ENCODE data around the gene DPP6. TPM values are rescaled to one million over a fixed set of nuclear protein-coding genes. Genes with fewer than 3 reads are reported as not detected.

The DPP6 gene
- total RNA-seq, 3 donors from 2014 or later, result 0.59 to 0.98 TPM; not detected in 1

DNA sequence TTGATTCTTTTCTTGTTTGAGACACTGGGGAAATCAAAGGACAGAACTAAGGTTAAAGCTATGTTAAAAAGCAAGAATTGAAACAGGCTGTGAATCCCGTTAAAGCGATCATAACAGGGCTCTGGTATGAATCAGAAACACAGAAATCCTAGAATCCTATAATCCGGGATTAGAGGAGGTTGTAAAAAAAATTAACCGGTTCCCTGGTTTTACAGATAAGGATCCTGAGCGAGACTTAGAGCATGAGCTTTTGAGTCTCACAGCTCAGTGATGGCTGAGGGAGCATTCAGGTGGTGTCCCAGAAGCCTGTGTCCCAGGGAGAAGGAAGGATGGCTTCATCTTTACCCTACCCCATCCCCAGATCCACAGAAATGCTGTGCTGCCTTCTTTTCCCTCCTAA is 489.4 kb downstream of the DPP6 start:
- no peak for DNase-seq (ENCODE audit: low spot score in 2 of 2)
- Histone ChIP-seq H3K27ac (no peak overlapping the region), H3K4me1 (no peaks in the 10 kb centered on the region), H3K9me3 (no peaks in the 10 kb centered on the region), H3K36me3 (no peaks in the 10 kb centered on the region), H3K4me3 (no peak overlapping the region), H3K27me3 (no peaks in the 10 kb centered on the region)
- TF ChIP-seq, protein P1, sequence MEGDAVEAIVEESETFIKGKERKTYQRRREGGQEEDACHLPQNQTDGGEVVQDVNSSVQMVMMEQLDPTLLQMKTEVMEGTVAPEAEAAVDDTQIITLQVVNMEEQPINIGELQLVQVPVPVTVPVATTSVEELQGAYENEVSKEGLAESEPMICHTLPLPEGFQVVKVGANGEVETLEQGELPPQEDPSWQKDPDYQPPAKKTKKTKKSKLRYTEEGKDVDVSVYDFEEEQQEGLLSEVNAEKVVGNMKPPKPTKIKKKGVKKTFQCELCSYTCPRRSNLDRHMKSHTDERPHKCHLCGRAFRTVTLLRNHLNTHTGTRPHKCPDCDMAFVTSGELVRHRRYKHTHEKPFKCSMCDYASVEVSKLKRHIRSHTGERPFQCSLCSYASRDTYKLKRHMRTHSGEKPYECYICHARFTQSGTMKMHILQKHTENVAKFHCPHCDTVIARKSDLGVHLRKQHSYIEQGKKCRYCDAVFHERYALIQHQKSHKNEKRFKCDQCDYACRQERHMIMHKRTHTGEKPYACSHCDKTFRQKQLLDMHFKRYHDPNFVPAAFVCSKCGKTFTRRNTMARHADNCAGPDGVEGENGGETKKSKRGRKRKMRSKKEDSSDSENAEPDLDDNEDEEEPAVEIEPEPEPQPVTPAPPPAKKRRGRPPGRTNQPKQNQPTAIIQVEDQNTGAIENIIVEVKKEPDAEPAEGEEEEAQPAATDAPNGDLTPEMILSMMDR (IDR thresholded peaks at IDR 0.05), result no peak
- TF ChIP-seq POLR2AphosphoS5 (IDR thresholded peaks at IDR 0.05) (no peak), POLR2A (IDR thresholded peaks at IDR 0.05) (no peak)
- intact Hi-C loops (cut with DNase I; ENCODE audit: low total_unique reads), result no loop called here

DNA sequence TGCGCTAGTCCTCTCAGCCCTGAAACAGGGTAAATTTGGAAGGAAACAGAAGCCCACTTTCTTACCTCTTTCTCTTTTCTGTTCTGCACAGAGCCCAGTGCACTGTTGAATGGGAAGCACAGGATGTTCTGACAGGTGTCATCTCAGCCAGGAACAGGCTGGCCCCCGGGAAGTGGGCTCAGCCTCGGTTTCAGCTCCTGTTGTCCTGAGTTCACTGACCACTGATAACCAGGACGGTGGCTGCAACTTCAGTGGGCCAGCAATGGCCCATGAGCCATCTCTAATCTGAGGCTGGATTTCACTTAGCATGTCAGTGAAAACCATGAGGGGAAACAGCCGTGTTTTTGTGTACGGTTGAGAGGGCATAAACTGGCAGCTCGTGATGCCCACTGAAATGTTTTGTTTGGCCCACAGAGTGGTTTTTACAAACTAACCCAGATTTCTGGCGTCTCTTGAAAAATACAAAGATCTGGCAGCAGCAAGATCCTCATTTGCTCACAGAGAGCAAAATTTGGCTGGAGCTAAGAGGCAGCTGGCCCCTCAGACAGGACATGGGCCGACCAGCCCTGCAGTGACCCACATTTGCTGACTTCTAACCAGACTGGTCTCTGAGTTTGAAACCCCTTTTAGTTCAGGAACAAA is 494.9 kb downstream of the DPP6 start:
- Histone ChIP-seq H3K27ac (no peak overlapping the region), H3K4me3 (no peak overlapping the region), H3K36me3 (no peaks in the 10 kb centered on the region), H3K9me3 (no peaks in the 10 kb centered on the region), H3K27me3 (no peaks in the 10 kb centered on the region), H3K4me1 (no peaks in the 10 kb centered on the region)
- TF ChIP-seq POLR2AphosphoS5 (IDR thresholded peaks at IDR 0.05) (no peak), POLR2A (IDR thresholded peaks at IDR 0.05) (no peak)
- TF ChIP-seq, protein P1 (IDR thresholded peaks at IDR 0.05), result no peak
- intact Hi-C loops (cut with DNase I; ENCODE audit: low total_unique reads), result no loop called here
- DNase-seq (ENCODE audit: low spot score in 2 of 2), result no peak

DNA sequence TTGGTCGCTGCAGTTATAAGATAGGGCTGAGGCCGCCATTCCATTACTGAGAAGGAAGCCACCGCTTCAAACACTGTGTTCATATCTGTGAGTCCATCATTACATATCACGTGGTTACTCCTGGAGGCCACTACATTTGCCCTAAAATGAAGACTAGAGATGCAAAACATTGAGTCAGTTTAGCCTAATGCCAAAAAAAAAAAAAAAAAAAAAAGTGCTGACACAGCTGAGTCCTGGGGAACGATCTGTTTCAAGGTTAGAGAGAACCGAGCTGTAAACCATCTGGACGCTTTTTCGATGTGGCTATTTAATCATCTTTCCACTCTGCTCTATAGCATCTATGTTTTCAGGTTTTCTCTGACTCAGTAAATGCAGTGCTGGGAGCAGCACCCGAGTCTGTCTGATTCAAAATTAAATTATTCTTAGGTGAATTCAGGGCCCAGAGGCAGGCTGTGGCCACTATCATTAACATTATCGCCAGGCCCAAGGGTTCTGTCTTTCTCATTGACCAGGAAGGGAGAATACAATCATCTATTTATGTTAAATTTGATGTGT is 501.6 kb downstream of the DPP6 start:
- TF ChIP-seq, protein P1 (IDR thresholded peaks at IDR 0.05), result no peak
- TF ChIP-seq POLR2A (IDR thresholded peaks at IDR 0.05) (no peak), POLR2AphosphoS5 (IDR thresholded peaks at IDR 0.05) (no peak)
- DNase-seq (ENCODE audit: low spot score in 2 of 2), result no peak
- no peaks in the 10 kb centered on the region for H3K36me3 ChIP-seq
- H3K4me3 ChIP-seq, result no peak overlapping the region
- intact Hi-C loops (cut with DNase I; ENCODE audit: low total_unique reads), result no loop called here
- H3K4me1 ChIP-seq, result no peaks in the 10 kb centered on the region
- no peaks in the 10 kb centered on the region for H3K9me3 ChIP-seq
- H3K27me3 ChIP-seq, result no peaks in the 10 kb centered on the region
- H3K27ac ChIP-seq, result no peak overlapping the region

DNA sequence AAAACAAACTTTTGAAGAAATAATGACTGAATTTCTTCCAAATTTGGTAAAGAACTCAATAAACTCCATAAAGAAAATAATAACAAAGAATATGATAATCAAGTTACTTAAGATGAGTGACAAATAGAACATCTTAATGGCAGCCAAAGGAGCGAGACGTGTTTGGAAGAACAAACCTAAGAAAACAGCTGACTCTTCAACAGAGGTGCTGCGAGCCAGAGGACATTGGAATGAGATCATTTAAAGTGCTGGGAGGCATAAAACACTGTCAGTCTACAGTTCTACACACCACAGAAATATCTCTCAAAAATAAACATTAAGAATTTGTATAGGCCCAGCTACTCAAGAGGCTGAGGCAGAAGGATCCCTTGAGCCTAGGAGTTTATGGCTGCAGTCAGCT is 507.3 kb downstream of the DPP6 start:
- Histone ChIP-seq H3K27me3 (no peaks in the 10 kb centered on the region), H3K27ac (no peak overlapping the region), H3K4me1 (no peaks in the 10 kb centered on the region), H3K36me3 (no peaks in the 10 kb centered on the region), H3K9me3 (peaks cover 0 to 4% of the 10 kb centered on the region in 2 donors), H3K4me3 (no peak overlapping the region)
- no peak for TF ChIP-seq POLR2A (IDR thresholded peaks at IDR 0.05)
- no peak for TF ChIP-seq POLR2AphosphoS5 (IDR thresholded peaks at IDR 0.05)
- TF ChIP-seq, protein P1 (IDR thresholded peaks at IDR 0.05), result no peak
- DNase-seq (ENCODE audit: low spot score in 2 of 2), result no peak
- intact Hi-C loops (cut with DNase I; ENCODE audit: low total_unique reads), result no loop called here

DNA sequence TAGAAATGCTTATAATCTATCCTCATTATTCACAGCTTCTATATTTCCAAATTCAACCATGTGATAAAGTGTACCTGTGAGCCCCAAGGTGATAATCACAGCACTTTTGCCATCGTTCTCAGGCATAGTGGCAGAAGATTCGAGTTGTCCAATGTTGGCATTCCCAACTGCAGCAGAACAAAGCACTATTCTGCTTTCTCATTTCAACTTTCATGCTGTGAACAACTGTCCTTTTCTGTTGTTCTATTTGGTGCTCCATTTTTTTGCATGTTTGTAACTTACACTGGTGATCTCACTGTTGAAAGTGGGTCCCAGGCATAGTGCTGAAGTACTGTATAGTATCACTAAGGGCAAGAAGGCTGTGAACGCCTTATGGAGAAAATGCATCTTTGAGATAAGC is 512.5 kb downstream of the DPP6 start:
- intact Hi-C loops (cut with DNase I; ENCODE audit: low total_unique reads), result no loop called here
- Histone ChIP-seq H3K4me3 (no peak overlapping the region), H3K4me1 (no peaks in the 10 kb centered on the region), H3K27me3 (no peaks in the 10 kb centered on the region), H3K36me3 (no peaks in the 10 kb centered on the region), H3K27ac (no peak overlapping the region), H3K9me3 (no peaks in the 10 kb centered on the region)
- DNase-seq (ENCODE audit: low spot score in 2 of 2), result no peak
- TF ChIP-seq, protein P1 (IDR thresholded peaks at IDR 0.05), result no peak
